Mucosa of descending colon (tissue), 3 donors: ENCODE data around the gene TNNC2. TPM values are rescaled to one million over a fixed set of nuclear protein-coding genes. Genes with fewer than 3 reads are reported as not detected.

Experiments used
- ATAC-seq: fragments of 200-7000 bp; cut with Tn5 transposase; one replicate; pipeline ENCODE4 v1.9.1; 2020; ENCODE audit warnings: mild to moderate bottlenecking, moderate library complexity
- DNase-seq, 3 donors: peaks; one replicate each; pipeline ENCODE4 v3.0.0-alpha.2; 2020
- H3K36me3 ChIP-seq: fragments of 200-600 bp; one replicate; pipeline ENCODE4 v1.8.0; 2021; ENCODE audit warnings: low read depth, mild to moderate bottlenecking
- H3K4me1 ChIP-seq: fragments of 200-600 bp; one replicate; pipeline ENCODE4 v1.8.0; 2021; ENCODE audit warnings: low read depth, mild to moderate bottlenecking
- H3K4me3 ChIP-seq: fragments of 200-600 bp; one replicate; pipeline ENCODE4 v1.8.0; 2021; ENCODE audit warnings: mild to moderate bottlenecking
- H3K9me3 ChIP-seq: fragments of 200-600 bp; one replicate; pipeline ENCODE4 v1.8.0; 2021; ENCODE audit warnings: mild to moderate bottlenecking
- intact Hi-C, 2 donors: fragments of 100-400 bp; cut with DNase I in 1 of 2; cut with micrococcal nuclease in 1 of 2; formaldehyde crosslinking; loops; one replicate each; pipeline versions ENCODE4 v1.11.0 to v1.11.1; 2022; cut with DNase I, micrococcal nuclease
- total RNA-seq, 3 donors: library from RNA; stranded (reverse); fragmentation: NEBNext Ultra II Directional in 2 of 3; extraction: Animal tissue kit (Norgen Biotek cat#: 25700) in 2 of 3; gene quantifications; one replicate each; pipeline versions ENCODE4 v1.2.1 to v1.2.4, GENCODE V29; 2021 to 2023
- TF ChIP-seq, protein P1 (sequence below): fragments of 200-600 bp; IDR thresholded peaks from one replicate; pipeline ENCODE4 v1.8.0; 2022; ENCODE audit warnings: antibody characterized with exemption, mild to moderate bottlenecking
- donor health status: DM: no; HTN: no; CAD: no; lungs with moderate emphysema.
- donor health status: DM: no; HTN: no; CAD: no.
- donor health status: DM: no; HTN: yes; CAD: no.

The TNNC2 gene
- total RNA-seq, 3 donors from 2014 or later, result 2.1 to 5.4 (median 3.1) TPM

DNA sequence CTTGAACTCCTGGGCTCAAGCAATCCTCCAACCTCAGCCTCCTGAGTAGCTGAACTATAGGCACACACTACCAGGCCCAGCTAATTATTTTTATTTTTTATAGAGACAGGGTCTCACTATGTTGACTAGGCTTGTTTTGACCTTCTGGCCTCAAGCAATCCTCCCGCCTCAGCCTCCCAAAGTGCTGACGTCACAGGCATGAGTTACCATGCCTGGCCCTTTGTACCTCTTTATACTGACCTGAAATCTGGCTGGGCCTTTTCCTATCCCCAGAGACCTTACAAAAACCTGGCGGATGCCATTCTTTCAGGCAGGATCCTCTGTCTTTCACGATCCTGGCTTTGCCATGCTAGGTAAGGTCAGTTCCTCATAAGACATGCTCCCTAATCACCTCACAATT, 47.0 kb downstream of the TNNC2 start:
- ATAC-seq (no peak), DNase-seq (no peak)
- H3K36me3 ChIP-seq, result no peaks in the 10 kb centered on the region
- intact Hi-C loops, result no loop called here
- TF ChIP-seq, protein P1, sequence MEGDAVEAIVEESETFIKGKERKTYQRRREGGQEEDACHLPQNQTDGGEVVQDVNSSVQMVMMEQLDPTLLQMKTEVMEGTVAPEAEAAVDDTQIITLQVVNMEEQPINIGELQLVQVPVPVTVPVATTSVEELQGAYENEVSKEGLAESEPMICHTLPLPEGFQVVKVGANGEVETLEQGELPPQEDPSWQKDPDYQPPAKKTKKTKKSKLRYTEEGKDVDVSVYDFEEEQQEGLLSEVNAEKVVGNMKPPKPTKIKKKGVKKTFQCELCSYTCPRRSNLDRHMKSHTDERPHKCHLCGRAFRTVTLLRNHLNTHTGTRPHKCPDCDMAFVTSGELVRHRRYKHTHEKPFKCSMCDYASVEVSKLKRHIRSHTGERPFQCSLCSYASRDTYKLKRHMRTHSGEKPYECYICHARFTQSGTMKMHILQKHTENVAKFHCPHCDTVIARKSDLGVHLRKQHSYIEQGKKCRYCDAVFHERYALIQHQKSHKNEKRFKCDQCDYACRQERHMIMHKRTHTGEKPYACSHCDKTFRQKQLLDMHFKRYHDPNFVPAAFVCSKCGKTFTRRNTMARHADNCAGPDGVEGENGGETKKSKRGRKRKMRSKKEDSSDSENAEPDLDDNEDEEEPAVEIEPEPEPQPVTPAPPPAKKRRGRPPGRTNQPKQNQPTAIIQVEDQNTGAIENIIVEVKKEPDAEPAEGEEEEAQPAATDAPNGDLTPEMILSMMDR, result no peak
- peaks cover 39% of the 10 kb centered on the region for H3K4me1 ChIP-seq
- H3K9me3 ChIP-seq, result no peaks in the 10 kb centered on the region
- no peak overlapping the region for H3K4me3 ChIP-seq

- TF ChIP-seq, protein P1, result no peak
- intact Hi-C loops, result loop anchor here in 1 of 2 donors (10.0 kb wide), 1 partner anchor 464 kb away; no protein-coding TSS in a partner anchor
- DNase-seq, result peak; percentile 80 to 88 (median 85)
- Histone ChIP-seq H3K4me3 (no peak overlapping the region), H3K9me3 (no peaks in the 10 kb centered on the region), H3K4me1 (peaks cover 38% of the 10 kb centered on the region), H3K36me3 (no peaks in the 10 kb centered on the region)
- ATAC-seq, result peak; percentile 70
Measured at GRCh38 chr20:45779011-45779915, 47.8 kb downstream of the TNNC2 start.

DNA sequence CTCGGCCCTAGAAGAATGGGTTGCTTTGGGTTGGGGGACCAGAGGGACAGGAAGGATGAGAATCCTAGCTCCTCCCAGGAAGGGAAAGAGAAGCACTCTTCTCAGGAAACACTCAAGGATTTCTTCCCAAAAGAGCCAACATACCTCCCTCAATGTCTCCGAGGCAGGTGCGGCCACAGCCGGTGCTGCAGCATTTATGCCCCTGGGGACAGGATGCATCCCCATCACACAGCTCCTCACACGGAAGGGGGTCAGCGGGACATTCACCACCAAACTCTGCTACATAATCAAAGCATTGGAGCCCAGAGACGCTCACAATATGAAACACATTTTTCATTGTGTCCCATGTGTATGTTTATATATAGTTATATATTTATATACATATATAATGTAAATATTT, 50.2 kb downstream of the TNNC2 start:
- intact Hi-C loops, result loop anchor here in 1 of 2 donors (10.0 kb wide), 1 partner anchor 462 kb away; no protein-coding TSS in a partner anchor
- DNase-seq, result no peak
- H3K4me1 ChIP-seq, result peaks cover 27% of the 10 kb centered on the region

GRCh38 chr20:45775411-45775810, 51.7 kb downstream of the TNNC2 start:
- Histone ChIP-seq H3K4me1 (peaks cover 34% of the 10 kb centered on the region), H3K9me3 (no peaks in the 10 kb centered on the region), H3K4me3 (no peak overlapping the region), H3K36me3 (no peaks in the 10 kb centered on the region)
- no peak for ATAC-seq
- no peak for DNase-seq
- TF ChIP-seq, protein P1, result no peak
- intact Hi-C loops, result loop anchor here in 1 of 2 donors (10.0 kb wide), 1 partner anchor 461 kb away; no protein-coding TSS in a partner anchor

More for the DNA sequence above, 50.2 kb downstream of the TNNC2 start:
- Histone ChIP-seq H3K36me3 (no peaks in the 10 kb centered on the region), H3K9me3 (no peaks in the 10 kb centered on the region), H3K4me3 (no peak overlapping the region)
- TF ChIP-seq, protein P1, result no peak
- no peak for ATAC-seq

DNA sequence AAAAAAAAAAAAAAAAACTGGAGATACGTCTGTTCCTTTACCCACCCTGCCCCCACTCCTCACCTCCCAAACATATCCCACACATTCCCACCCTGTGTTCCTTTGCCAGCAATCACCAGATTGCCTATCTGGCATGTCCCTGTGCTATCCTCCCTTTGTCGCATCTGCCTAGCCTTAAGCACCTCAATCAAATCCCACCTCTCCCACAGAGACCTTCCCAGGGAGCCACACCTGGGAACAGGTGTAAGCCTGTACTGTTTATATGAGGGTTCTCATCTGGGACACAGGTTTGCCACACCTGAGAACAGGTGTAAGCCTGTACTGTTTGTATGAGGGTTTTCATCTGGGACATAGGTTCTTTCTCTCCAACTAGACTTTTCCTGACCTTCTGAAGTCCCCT, 52.2 kb downstream of the TNNC2 start:
- TF ChIP-seq, protein P1, result no peak
- H3K9me3 ChIP-seq, result no peaks in the 10 kb centered on the region
- intact Hi-C loops, result loop anchor here in 1 of 2 donors (10.0 kb wide), 1 partner anchor 460 kb away; no protein-coding TSS in a partner anchor
- ATAC-seq (peak; percentile 69), DNase-seq (peak in 1 of 3 donors; percentile 54)
- no peaks in the 10 kb centered on the region for H3K36me3 ChIP-seq
- no peak overlapping the region for H3K4me3 ChIP-seq
- peaks cover 30% of the 10 kb centered on the region for H3K4me1 ChIP-seq

Other genes with a start within 250 kb of the TNNC2 start
- gene WFDC8, start 248.0 kb downstream of the TNNC2 start, total RNA-seq, result not detected
- gene WFDC10A, start 197.6 kb downstream of the TNNC2 start, total RNA-seq, result not detected
- gene WFDC9, start 196.0 kb downstream of the TNNC2 start, total RNA-seq, result not detected
- not detected for gene WFDC11, start 157.1 kb downstream of the TNNC2 start, total RNA-seq
- gene WFDC13, start 125.3 kb downstream of the TNNC2 start, total RNA-seq, result not detected
- gene WFDC10B, start 122.3 kb downstream of the TNNC2 start, total RNA-seq, result under 1 TPM in 1 of 3 donors, not detected in 2; 0.73 TPM
- not detected for gene SPINT4, start 105.0 kb downstream of the TNNC2 start, total RNA-seq
- 1 to 10 TPM; 3.2 to 7.9 (median 5.1) TPM for gene WFDC3, start 35.4 kb downstream of the TNNC2 start, total RNA-seq
- gene DNTTIP1, start 35.4 kb downstream of the TNNC2 start, total RNA-seq, result 10 to 100 TPM; 32.7 to 59.5 (median 36.3) TPM
- 10 to 100 TPM in 1 of 3 donors, 1 to 10 TPM in 2; 4.7 to 41.1 (median 8.7) TPM for gene UBE2C, start 14.7 kb downstream of the TNNC2 start, total RNA-seq
- gene SNX21, start 6.5 kb upstream of the TNNC2 start, total RNA-seq, result 10 to 100 TPM; 13.8 to 31.5 (median 14.0) TPM
- 10 to 100 TPM; 31.1 to 61.0 (median 32.9) TPM for gene ACOT8, start 30.1 kb upstream of the TNNC2 start, total RNA-seq
- gene ZSWIM3, start 30.3 kb upstream of the TNNC2 start, total RNA-seq, result 1 to 10 TPM; 3.3 to 7.4 (median 5.7) TPM
- gene ZSWIM1, start 53.9 kb upstream of the TNNC2 start, total RNA-seq, result 10 to 100 TPM; 11.3 to 12.6 (median 12.4) TPM
- 1 to 10 TPM; 3.9 to 6.0 (median 4.1) TPM for gene SPATA25, start 60.3 kb upstream of the TNNC2 start, total RNA-seq
- gene NEURL2, start 63.9 kb upstream of the TNNC2 start, total RNA-seq, result 1 to 10 TPM; 4.2 to 9.1 (median 8.5) TPM
- 100 to 1,000 TPM; 292 to 542 (median 436) TPM for gene CTSA, start 64.0 kb upstream of the TNNC2 start, total RNA-seq
- gene PLTP, start 84.8 kb upstream of the TNNC2 start, total RNA-seq, result 100 to 1,000 TPM in 2 of 3 donors, 10 to 100 TPM in 1; 15.0 to 141 (median 111) TPM
- 10 to 100 TPM; 29.2 to 37.8 (median 35.1) TPM for gene PCIF1, start 107.4 kb upstream of the TNNC2 start, total RNA-seq
- 10 to 100 TPM; 19.1 to 22.7 (median 20.1) TPM for gene ZNF335, start 144.9 kb upstream of the TNNC2 start, total RNA-seq
- gene MMP9, start 181.6 kb upstream of the TNNC2 start, total RNA-seq, result 1 to 10 TPM in 2 of 3 donors, under 1 TPM in 1; 0.52 to 6.7 (median 1.2) TPM
- gene SLC12A5, start 201.9 kb upstream of the TNNC2 start, total RNA-seq, result 1 to 10 TPM in 1 of 3 donors, not detected in 2; 2.5 TPM